Globus pallidus (tissue), 1 donor: ENCODE measurements around the gene SEZ6L2.
"Not testable (repeated sequence)": the region's sequence is repeated elsewhere in the genome, so short reads cannot be mapped to it uniquely, and the experiment has no call there.

Experiments
- DNase-seq: peaks from one replicate; pipeline ENCODE4 v3.0.0-alpha.2; 2015; ENCODE audit warnings: low spot score

SEZ6L2 gene

GRCh38 chr16:29899516-29900101 lies at the start of gene SEZ6L2:
Gene SEZ6L2, minus strand, starts transcription at chr16:29899550. Its CDS starts 531 bp downstream, at chr16:29899019.
- peak; percentile 87 for DNase-seq

- no peak for DNase-seq
These were observed 48.5 kb upstream of the SEZ6L2 start for GRCh38 chr16:29947897-29948296.

GRCh38 chr16:29943846-29944799 lies 44.8 kb upstream of the SEZ6L2 start:
- DNase-seq, result no peak

- no peak for DNase-seq
These were observed 41.3 kb upstream of the SEZ6L2 start for GRCh38 chr16:29940656-29941055.

GRCh38 chr16:29931750-29932149 lies 32.4 kb upstream of the SEZ6L2 start:
- not testable (repeated sequence) for DNase-seq

GRCh38 chr16:29927070-29927905 lies 27.9 kb upstream of the SEZ6L2 start:
- peak; percentile 46 for DNase-seq

GRCh38 chr16:29926711-29927052 lies 27.3 kb upstream of the SEZ6L2 start:
- no peak for DNase-seq

GRCh38 chr16:29925781-29926710 lies 26.7 kb upstream of the SEZ6L2 start, which contains the start of gene KCTD13:
Gene KCTD13, minus strand, starts transcription at chr16:29926226. Its CDS starts 193 bp downstream, at chr16:29926033.
- DNase-seq, result peak; percentile 84

GRCh38 chr16:29925105-29925756 lies 25.9 kb upstream of the SEZ6L2 start:
- DNase-seq, result peak; percentile 41

- no peak for DNase-seq
These were observed 23.7 kb upstream of the SEZ6L2 start for GRCh38 chr16:29922986-29923501.

- no peak for DNase-seq
These were observed 23.0 kb upstream of the SEZ6L2 start for GRCh38 chr16:29922326-29922725.

- DNase-seq, result peak; percentile 12
These were observed 21.7 kb upstream of the SEZ6L2 start for GRCh38 chr16:29921034-29921385.

- peak; percentile 65 for DNase-seq
These were observed 21.1 kb upstream of the SEZ6L2 start for GRCh38 chr16:29920288-29921033.

- no peak for DNase-seq
These were observed 17.6 kb upstream of the SEZ6L2 start for GRCh38 chr16:29916979-29917378.

- DNase-seq, result no peak
These were observed 16.4 kb upstream of the SEZ6L2 start for GRCh38 chr16:29915590-29916247.

- DNase-seq, result no peak
These were observed 14.2 kb upstream of the SEZ6L2 start for GRCh38 chr16:29913514-29913913.

- DNase-seq, result no peak
These were observed 12.7 kb upstream of the SEZ6L2 start for GRCh38 chr16:29912087-29912486.

GRCh38 chr16:29911676-29912010 lies 12.3 kb upstream of the SEZ6L2 start:
- DNase-seq, result no peak
